H9 (cell line): ENCODE results near the gene FARP1. TPM values are rescaled to one million over a fixed set of nuclear protein-coding genes. Genes with fewer than 3 reads are reported as not detected.

Experiments used
- DNase-seq: peaks from one replicate; pipeline ENCODE4 v3.0.0-alpha.2; 2017
- H2AFZ ChIP-seq: one replicate; pipeline ENCODE4 v1.6.1; 2013; ENCODE audit warnings: mild to moderate bottlenecking, low read length, control low read depth, moderate library complexity
- H2AK5ac ChIP-seq: 2 replicates; pipeline ENCODE4 v1.6.1; 2013; ENCODE audit warnings: low read length, control low read depth, mixed read lengths; ENCODE audit not compliant: insufficient read length
- H2BK120ac ChIP-seq: one replicate; pipeline ENCODE4 v1.6.1; 2013; ENCODE audit warnings: low read depth, mild to moderate bottlenecking, low read length, control low read depth, inconsistent platforms; ENCODE audit not compliant: poor library complexity, severe bottlenecking
- H2BK12ac ChIP-seq: 2 replicates; pipeline ENCODE4 v1.6.1; 2013; ENCODE audit warnings: low read length, control low read depth, mixed read lengths, low read depth; ENCODE audit not compliant: insufficient read length
- H2BK15ac ChIP-seq: 2 replicates; pipeline ENCODE4 v1.6.1; 2013; ENCODE audit warnings: low read depth, low read length, control low read depth
- H2BK20ac ChIP-seq: one replicate; pipeline ENCODE4 v1.6.1; 2013; ENCODE audit warnings: low read depth, mild to moderate bottlenecking, low read length, control low read depth, inconsistent platforms; ENCODE audit not compliant: poor library complexity, severe bottlenecking
- H2BK5ac ChIP-seq: 2 replicates; pipeline ENCODE4 v1.6.1; 2013; ENCODE audit warnings: low read length, control low read depth, mixed read lengths; ENCODE audit not compliant: insufficient read length
- H3K14ac ChIP-seq: 2 replicates; pipeline ENCODE4 v1.6.1; 2013; ENCODE audit warnings: low read length, control low read depth; ENCODE audit not compliant: insufficient read depth
- H3K18ac ChIP-seq: 2 replicates; pipeline ENCODE4 v1.6.1; 2013; ENCODE audit warnings: low read depth, mild to moderate bottlenecking, mixed read lengths, low read length, control low read depth; ENCODE audit not compliant: insufficient read length
- H3K23ac ChIP-seq: 2 replicates; pipeline ENCODE4 v1.6.1; 2013; ENCODE audit warnings: low read length, control low read depth, mixed read lengths, low read depth; ENCODE audit not compliant: insufficient read length
- H3K23me2 ChIP-seq: 2 replicates; pipeline ENCODE4 v1.6.1; 2013; ENCODE audit warnings: low read depth, mild to moderate bottlenecking, mixed read lengths, low read length, control low read depth; ENCODE audit not compliant: insufficient read length, poor library complexity, severe bottlenecking
- H3K27ac ChIP-seq: 2 replicates; pipeline ENCODE4 v1.5.1; 2013; ENCODE audit warnings: low read length, control low read depth, mixed read lengths, low read depth; ENCODE audit not compliant: insufficient read length
- H3K27me3 ChIP-seq: 2 replicates; pipeline ENCODE4 v1.6.1; 2013; ENCODE audit warnings: low read length, control low read depth, inconsistent platforms; ENCODE audit not compliant: insufficient read depth
- H3K4ac ChIP-seq: 2 replicates; pipeline ENCODE4 v1.6.1; 2013; ENCODE audit warnings: low read depth, mild to moderate bottlenecking, control low read depth, inconsistent platforms, low read length, moderate library complexity
- H3K4me1 ChIP-seq: 2 replicates; pipeline ENCODE4 v1.6.1; 2013; ENCODE audit warnings: low read length, control low read depth, inconsistent platforms; ENCODE audit not compliant: insufficient read depth
- H3K4me2 ChIP-seq: 2 replicates; pipeline ENCODE4 v1.6.1; 2013; ENCODE audit warnings: low read length, control low read depth, mixed read lengths; ENCODE audit not compliant: insufficient read length, insufficient read depth
- H3K56ac ChIP-seq: 2 replicates; pipeline ENCODE4 v1.6.1; 2013; ENCODE audit warnings: low read depth, mild to moderate bottlenecking, mixed read lengths, low read length, control low read depth; ENCODE audit not compliant: insufficient read length
- H3K79me1 ChIP-seq: 2 replicates; pipeline ENCODE4 v1.6.1; 2013; ENCODE audit warnings: low read depth, mild to moderate bottlenecking, moderate library complexity, low read length, control low read depth, inconsistent platforms; ENCODE audit not compliant: insufficient read depth, poor library complexity, severe bottlenecking
- H3K79me2 ChIP-seq: 2 replicates; pipeline ENCODE4 v1.6.1; 2013; ENCODE audit warnings: low read length, control low read depth, inconsistent platforms; ENCODE audit not compliant: insufficient read depth
- H3K9ac ChIP-seq: 2 replicates; pipeline ENCODE4 v1.6.1; 2013; ENCODE audit warnings: low read length, control low read depth, mixed read lengths; ENCODE audit not compliant: insufficient read length; ENCODE audit errors: extremely low read depth
- H3K9me3 ChIP-seq: one replicate; pipeline ENCODE4 v1.6.1; 2013; ENCODE audit warnings: low read depth, low read length, inconsistent platforms; ENCODE audit not compliant: control insufficient read depth
- H3T11ph ChIP-seq: one replicate; pipeline ENCODE4 v1.6.1; 2013; ENCODE audit warnings: mild to moderate bottlenecking, low read length, control low read depth, inconsistent platforms
- H4K20me1 ChIP-seq: one replicate; pipeline ENCODE4 v1.6.1; 2013; ENCODE audit not compliant: control insufficient read depth, insufficient read length, insufficient read depth
- H4K5ac ChIP-seq: 2 replicates; pipeline ENCODE4 v1.6.1; 2013; ENCODE audit warnings: low read depth, mild to moderate bottlenecking, mixed read lengths, low read length, control low read depth; ENCODE audit not compliant: insufficient read length
- H4K8ac ChIP-seq: replicated peaks from 2 replicates; pipeline ENCODE4 v1.6.1; 2013; ENCODE audit warnings: low read length, control low read depth, mixed read lengths, low read depth; ENCODE audit not compliant: insufficient read length
- H4K91ac ChIP-seq: 2 replicates; pipeline ENCODE4 v1.6.1; 2013; ENCODE audit warnings: low read depth, mild to moderate bottlenecking, moderate library complexity, mixed read lengths, low read length, control low read depth; ENCODE audit not compliant: insufficient read length
- H3K27ac Mint-ChIP-seq, 3 experiments: 2 replicates in 2 of 3; 3 replicates in 1 of 3; pipeline ENCODE4 v1.8.0; 2020 to 2021; ENCODE audit warnings: mixed read lengths in 3 of 3, mild to moderate bottlenecking in 1 of 3, moderate library complexity in 1 of 3
- H3K27me3 Mint-ChIP-seq: 2 replicates; pipeline ENCODE4 v1.8.0; 2021; ENCODE audit warnings: low read depth, mild to moderate bottlenecking, moderate library complexity, mixed read lengths
- H3K36me3 Mint-ChIP-seq, 3 experiments: 2 replicates in 2 of 3; 3 replicates in 1 of 3; pipeline ENCODE4 v1.8.0; 2020 to 2021; ENCODE audit warnings: low read depth in 3 of 3, mixed read lengths in 3 of 3; ENCODE audit not compliant: insufficient read depth in 1 of 3
- H3K4me1 Mint-ChIP-seq, 2 experiments: 2 replicates each; pipeline ENCODE4 v1.8.0; 2020; ENCODE audit warnings: mixed read lengths in 2 of 2
- H3K4me3 Mint-ChIP-seq, 2 experiments: 2 replicates in 1 of 2; 3 replicates in 1 of 2; pipeline ENCODE4 v1.8.0; 2020 to 2021; ENCODE audit warnings: mild to moderate bottlenecking in 2 of 2, mixed read lengths in 2 of 2, moderate library complexity in 1 of 2
- H3K9me3 Mint-ChIP-seq, 2 experiments: 2 replicates in 1 of 2; 3 replicates in 1 of 2; pipeline ENCODE4 v1.8.0; 2020; ENCODE audit warnings: mild to moderate bottlenecking in 2 of 2, mixed read lengths in 2 of 2, moderate library complexity in 1 of 2
- WGBS: extraction: QIAGEN DNeasy Blood & Tissue Kit; methylation state at CpG from one replicate; pipeline ENCODE4 v1.1.7; 2013; ENCODE audit warnings: missing lambda C conversion rate, low lambda C conversion rate, mixed read lengths; ENCODE audit not compliant: insufficient read length; ENCODE audit errors: extremely low coverage; 5-methylcytosine and 5-hydroxymethylcytosine counted together
- total RNA-seq: library from RNA; stranded (reverse); gene quantifications from 2 replicates; pipeline ENCODE4 v1.2.1, GENCODE V29; 2021
- TF ChIP-seq, protein P1 (sequence below): fragments of 200-600 bp; sonication (generic); conservative IDR thresholded peaks from 3 replicates; pipeline ENCODE4 v1.8.0; 2021; ENCODE audit warnings: antibody characterized with exemption, mild to moderate bottlenecking

FARP1 gene
- total RNA-seq, 1 experiment from 2014 or later, result 95.9 TPM

DNA sequence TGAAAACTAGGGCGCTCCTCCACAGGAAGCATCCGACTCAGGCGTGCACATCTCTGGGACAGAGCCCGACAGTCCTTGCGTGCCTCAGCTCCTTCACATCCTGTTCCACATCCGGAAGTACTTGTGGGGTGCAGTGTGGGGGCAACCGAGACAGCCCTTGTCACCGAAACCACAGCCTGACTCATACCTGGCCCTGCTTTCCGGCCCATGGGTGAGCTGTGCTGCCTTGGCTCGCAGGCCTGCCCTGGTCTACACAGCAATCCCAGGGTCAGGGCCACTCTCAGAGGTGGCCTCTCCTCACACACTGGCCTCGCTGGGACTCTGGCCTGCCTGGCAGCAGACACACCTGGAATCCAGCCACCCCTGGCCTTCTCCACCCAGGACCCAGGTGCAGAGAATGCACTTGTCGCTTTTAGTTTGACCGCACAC is 333.7 kb downstream of the FARP1 start:
- H3K27ac ChIP-seq, result no peak overlapping the region
- Mint-ChIP-seq H3K4me1 (peaks cover 53 to 59% of the 10 kb centered on the region in 2 experiments), H3K9me3 (no peaks in the 10 kb centered on the region; a peak in 1 of 5 replicates), H3K36me3 (peaks cover 22 to 39% (median 31%) of the 10 kb centered on the region in 3 experiments; a peak in 6 of 7 replicates), H3K27ac (peak overlapping the region in 2 of 3 experiments; percentile 15 to 82; a peak in 1 of 7 replicates), H3K27me3 (no peaks in the 10 kb centered on the region), H3K4me3 (peak overlapping the region; percentile 47 to 54; a peak in 3 of 5 replicates)
- no peaks in the 10 kb centered on the region for H4K20me1 ChIP-seq
- H2BK12ac ChIP-seq, result no peak overlapping the region
- H3K23me2 ChIP-seq, result no peaks in the 10 kb centered on the region
- H2AFZ ChIP-seq, result no peak overlapping the region
- no peak overlapping the region for H2BK120ac ChIP-seq
- no peak overlapping the region for H2BK20ac ChIP-seq
- no peak overlapping the region for H3K23ac ChIP-seq
- DNase-seq, result peak; percentile 77
- WGBS, result no CpG with 5 or more reads among the region's 13 CpGs
- H3K9ac ChIP-seq, result no peak overlapping the region
- H3K9me3 ChIP-seq, result no peaks in the 10 kb centered on the region
- H3K4me1 ChIP-seq, result peaks cover 11% of the 10 kb centered on the region; the same call in 1 of the 2 replicates
- H2BK15ac ChIP-seq, result no peak overlapping the region
- peaks cover 8% of the 10 kb centered on the region; the same call in 1 of the 2 replicates for H3K79me2 ChIP-seq
- H3K79me1 ChIP-seq, result peaks cover 9% of the 10 kb centered on the region
- H3K56ac ChIP-seq, result no peak overlapping the region
- no peak overlapping the region for H2BK5ac ChIP-seq
- H4K5ac ChIP-seq, result no peak overlapping the region
- TF ChIP-seq, protein P1, sequence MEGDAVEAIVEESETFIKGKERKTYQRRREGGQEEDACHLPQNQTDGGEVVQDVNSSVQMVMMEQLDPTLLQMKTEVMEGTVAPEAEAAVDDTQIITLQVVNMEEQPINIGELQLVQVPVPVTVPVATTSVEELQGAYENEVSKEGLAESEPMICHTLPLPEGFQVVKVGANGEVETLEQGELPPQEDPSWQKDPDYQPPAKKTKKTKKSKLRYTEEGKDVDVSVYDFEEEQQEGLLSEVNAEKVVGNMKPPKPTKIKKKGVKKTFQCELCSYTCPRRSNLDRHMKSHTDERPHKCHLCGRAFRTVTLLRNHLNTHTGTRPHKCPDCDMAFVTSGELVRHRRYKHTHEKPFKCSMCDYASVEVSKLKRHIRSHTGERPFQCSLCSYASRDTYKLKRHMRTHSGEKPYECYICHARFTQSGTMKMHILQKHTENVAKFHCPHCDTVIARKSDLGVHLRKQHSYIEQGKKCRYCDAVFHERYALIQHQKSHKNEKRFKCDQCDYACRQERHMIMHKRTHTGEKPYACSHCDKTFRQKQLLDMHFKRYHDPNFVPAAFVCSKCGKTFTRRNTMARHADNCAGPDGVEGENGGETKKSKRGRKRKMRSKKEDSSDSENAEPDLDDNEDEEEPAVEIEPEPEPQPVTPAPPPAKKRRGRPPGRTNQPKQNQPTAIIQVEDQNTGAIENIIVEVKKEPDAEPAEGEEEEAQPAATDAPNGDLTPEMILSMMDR, result no peak
- no peak overlapping the region for H3K4ac ChIP-seq
- H2AK5ac ChIP-seq, result no peak overlapping the region
- H3K27me3 ChIP-seq, result no peaks in the 10 kb centered on the region
- peak overlapping the region; percentile 1; the same call in 1 of the 2 replicates for H3K14ac ChIP-seq
- H3T11ph ChIP-seq, result no peak overlapping the region
- peak overlapping the region; percentile 40 for H3K4me2 ChIP-seq
- H4K8ac ChIP-seq, result no peak overlapping the region
- H4K91ac ChIP-seq, result no peak overlapping the region
- H3K18ac ChIP-seq, result no peak overlapping the region
